NCI-H146 treated with DMSO at 0.1 percent for 48 hours (cell line): ENCODE measurements around the gene PCK1.
"Not testable (repeated sequence)": the region's sequence is repeated elsewhere in the genome, so short reads cannot be mapped to it uniquely, and the experiment has no call there.

Source experiments
- DNase-seq: peaks from one replicate; lab custom pipeline; 2025; ENCODE audit not compliant: unreplicated experiment; lab: John Stamatoyannopoulos, UW

The PCK1 gene

DNA sequence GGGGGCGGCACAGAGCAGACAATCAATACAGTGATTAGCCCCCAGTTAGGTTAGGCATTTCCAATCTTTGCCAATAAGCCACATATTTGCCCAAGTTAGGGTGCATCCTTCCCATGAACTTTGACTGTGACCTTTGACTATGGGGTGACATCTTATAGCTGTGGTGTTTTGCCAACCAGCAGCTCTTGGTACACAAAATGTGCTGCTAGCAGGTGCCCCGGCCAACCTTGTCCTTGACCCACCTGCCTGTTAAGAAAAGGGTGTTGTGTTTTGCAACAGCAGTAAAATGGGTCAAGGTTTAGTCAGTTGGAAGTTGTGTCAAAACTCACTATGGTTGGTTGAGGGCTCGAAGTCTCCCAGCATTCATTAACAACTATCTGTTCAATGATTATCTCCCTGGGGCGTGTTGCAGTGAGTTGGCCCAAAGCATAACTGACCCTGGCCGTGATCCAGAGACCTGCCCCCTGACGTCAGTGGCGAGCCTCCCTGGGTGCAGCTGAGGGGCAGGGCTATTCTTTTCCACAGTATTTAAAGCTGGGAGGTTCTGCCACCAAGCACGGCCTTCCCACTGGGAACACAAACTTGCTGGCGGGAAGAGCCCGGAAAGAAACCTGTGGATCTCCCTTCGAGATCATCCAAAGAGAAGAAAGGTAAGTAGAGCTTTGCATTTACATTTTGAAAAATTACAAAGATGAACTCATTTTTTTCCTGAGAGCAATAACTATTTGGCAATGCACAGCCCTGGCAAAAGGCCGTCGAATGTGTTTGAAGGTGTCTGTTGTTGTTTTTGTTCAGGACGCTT lies at the start of gene PCK1:
TSS of gene PCK1 (plus strand) at position 557 of the 802 bp plus-strand sequence. CDS start 302 bp downstream, outside the sequence.
- peak; percentile 87 for DNase-seq

DNA sequence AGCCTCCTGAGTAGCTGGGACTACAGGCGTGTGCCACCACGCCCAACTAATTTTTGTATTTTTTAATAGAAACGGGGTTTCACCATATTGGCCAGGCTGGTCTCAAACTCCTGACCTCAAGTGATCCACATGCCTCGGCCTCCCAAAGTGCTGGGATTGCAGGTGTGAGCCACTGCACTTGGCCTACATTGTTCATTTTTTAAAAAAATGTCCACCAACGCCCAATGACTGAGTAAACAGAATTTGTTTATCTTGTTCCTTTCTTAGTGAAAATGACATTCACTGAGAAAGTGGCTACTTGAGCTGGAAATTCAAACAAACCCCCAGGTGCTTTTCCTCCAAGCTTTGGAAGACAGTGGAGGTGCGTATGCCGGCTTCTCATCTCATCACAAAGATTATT lies 49.2 kb upstream of the PCK1 start:
- DNase-seq, result not testable (repeated sequence)

- no peak for DNase-seq
Measured at GRCh38 chr20:57512432-57512831, 48.5 kb upstream of the PCK1 start.

GRCh38 chr20:57513199-57513598 lies 47.7 kb upstream of the PCK1 start:
- DNase-seq, result no peak

GRCh38 chr20:57514273-57514751 lies 46.6 kb upstream of the PCK1 start:
- peak; percentile 59 for DNase-seq

DNA sequence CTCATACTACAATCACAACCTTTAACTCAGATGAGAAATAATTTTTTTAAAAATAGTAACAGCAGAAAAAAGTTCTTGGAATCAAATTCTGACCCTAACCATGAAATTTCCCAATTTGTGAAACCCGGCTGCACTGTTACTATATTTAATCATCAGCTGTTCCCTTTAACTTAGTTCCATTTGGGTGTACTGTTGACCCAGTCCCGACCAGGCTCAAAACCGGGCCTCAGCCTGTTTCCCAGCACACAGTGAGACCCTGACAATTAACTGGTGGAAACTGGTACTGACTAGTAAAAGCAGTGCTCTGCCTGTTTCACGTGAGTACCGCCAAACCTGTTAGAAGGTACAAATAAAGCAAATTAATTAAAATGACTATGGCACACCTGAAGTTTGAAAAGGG lies 43.0 kb upstream of the PCK1 start:
- DNase-seq, result no peak

DNA sequence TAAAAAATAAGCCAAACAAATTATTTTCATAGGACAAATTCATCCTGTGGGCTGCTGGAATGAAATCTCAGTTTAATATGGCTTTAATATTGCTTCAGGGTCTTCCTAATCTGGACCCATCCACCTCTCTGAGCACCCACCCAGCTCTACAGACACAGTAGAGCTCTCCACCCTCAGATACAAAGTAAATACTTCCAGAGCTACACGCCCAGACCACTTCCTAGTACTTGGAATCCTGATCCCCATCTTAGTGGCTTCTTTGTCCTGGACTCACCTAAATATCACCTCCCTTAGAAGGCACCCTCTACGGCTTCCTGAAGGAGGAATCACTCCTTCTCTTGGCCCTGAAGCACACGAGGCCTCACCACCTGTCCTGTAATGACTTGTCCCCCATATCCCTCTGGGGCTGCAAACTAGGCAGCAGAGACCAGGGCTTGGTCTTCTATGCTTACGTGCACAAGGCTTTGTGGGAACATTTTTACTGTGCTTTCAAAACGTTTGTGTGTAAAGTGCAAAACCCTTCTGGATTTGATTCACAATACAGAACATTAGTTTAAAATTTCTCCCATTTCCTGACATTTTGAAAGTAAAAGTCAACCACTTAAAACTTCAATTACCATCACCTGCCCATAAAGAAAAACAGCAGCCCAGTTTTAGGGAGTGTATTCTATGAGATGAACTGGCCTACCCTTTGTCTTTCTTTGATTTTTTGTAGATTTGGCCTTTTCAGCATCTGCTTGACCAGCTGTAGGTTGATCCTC lies 38.4 kb upstream of the PCK1 start:
- no peak for DNase-seq

DNA sequence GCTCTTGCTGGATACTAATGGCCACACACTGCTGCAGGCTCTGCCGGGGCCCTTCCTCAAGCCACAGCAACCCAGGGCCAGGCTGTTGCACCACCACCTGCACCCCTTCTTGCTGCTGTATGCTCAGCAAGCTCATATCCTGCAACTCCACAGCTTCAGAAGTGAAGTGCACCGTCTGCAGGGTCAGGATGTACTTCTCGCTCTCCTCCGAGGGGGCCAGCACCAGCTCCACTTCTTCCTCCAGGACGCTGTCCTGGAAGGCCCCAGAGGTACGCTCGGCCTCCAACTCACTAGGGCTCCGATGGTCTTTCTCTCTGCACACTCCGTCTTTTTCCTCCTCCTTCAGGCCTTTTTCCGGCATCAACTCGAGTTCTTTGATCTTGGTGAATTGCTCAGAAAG lies 37.1 kb upstream of the PCK1 start:
- DNase-seq, result no peak

DNA sequence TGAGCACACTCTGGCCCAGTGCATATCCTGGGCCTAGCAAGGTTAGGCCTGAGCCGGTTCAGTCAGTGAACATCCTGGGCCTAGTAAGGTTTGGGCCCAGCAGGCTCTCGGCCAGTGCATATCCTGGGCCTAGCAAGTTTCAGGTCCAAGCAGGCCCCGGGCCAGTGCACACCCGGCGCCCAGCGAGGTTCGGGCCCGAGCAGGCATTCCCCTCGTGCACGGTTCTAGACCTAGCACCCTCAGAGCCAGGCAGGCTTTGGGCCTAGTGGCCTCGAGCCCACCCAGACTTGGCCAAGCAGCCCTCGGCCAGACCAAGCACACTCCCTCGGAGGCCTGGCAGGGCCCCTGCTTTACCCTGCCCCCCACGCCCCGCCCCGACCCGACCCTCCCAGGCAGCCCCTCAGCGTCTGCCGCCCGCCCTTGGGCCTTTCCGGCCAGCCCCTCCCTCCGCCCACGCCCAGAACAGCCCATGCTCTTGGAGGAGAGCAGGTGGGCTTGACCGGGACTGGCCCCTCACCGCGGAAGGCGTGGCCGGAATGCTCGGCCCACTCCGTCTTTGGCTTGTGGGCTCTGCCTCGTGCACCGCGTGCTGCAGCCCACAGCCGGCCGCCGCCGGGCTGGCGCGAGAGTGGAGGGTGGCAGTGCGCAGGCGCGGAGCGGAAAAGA lies 36.3 kb upstream of the PCK1 start, which contains the start of gene CTCFL:
TSS of gene CTCFL (minus strand) at position 630 of the 666 bp plus-strand sequence. CDS start 935 bp downstream, outside the sequence.
- DNase-seq, result no peak

GRCh38 chr20:57525328-57526086 lies 35.4 kb upstream of the PCK1 start:
- no peak for DNase-seq

- no peak for DNase-seq
Measured at GRCh38 chr20:57526087-57526884, 34.6 kb upstream of the PCK1 start.

GRCh38 chr20:57526885-57527460 lies 33.9 kb upstream of the PCK1 start:
- no peak for DNase-seq

GRCh38 chr20:57527728-57528127 lies 33.2 kb upstream of the PCK1 start:
- no peak for DNase-seq

DNA sequence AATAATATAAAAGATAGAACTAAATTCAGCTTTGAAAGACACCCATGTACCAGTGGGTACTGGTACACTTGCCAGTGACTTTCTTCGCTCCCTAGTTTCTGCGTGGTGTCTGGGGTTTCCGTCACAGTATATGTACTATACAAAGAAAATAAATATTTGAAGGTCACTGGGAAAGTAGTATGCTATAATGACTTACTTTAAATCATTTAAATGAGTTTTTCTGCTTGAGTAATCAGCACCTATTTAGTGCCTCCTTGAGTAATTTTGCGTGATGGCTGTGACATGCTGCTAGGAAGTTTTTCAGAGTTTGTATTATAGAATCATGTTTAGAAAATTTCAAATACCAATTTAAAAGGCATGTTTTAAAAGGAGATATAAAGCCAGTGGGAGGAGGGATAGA lies 32.8 kb upstream of the PCK1 start:
- DNase-seq, result no peak

DNA sequence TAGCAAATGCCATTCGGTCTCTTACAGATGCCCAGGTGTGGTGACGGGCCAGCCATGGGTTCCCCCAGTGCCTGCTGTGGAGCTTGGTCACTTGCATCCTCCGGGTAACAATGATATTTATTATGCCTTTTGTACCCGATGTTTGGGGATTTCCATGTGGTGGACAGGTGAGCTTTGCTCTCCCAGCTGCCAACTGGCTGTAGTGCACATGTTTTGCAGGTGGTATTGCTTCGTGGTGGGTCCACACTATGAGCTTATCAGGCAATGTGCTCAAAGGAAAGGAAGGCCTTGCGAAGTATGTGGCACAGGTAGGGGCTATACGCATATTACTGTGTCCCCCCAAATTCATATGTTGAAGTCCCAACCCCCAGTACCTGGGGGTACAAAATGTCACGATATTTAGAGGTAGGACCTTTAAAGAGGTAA lies 31.7 kb upstream of the PCK1 start:
- no peak for DNase-seq

DNA sequence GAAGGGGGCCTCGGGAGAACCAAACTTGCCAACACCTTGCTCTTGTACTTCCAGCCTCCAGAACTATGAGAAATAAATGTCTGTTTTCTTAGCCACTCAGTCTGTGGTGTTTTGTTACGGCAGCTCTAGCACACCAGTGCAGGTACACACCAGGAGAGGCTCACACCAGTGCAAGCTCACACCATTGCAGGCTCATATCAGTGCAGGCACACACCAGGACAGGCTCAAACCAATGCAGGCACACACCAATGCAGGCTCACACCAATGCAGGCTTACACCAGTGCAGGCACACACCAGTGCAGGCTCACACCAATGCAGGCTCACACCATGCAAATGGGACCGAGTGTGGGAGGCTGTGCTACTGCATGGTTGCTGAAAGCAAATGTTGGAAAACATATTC lies 31.1 kb upstream of the PCK1 start:
- no peak for DNase-seq

DNA sequence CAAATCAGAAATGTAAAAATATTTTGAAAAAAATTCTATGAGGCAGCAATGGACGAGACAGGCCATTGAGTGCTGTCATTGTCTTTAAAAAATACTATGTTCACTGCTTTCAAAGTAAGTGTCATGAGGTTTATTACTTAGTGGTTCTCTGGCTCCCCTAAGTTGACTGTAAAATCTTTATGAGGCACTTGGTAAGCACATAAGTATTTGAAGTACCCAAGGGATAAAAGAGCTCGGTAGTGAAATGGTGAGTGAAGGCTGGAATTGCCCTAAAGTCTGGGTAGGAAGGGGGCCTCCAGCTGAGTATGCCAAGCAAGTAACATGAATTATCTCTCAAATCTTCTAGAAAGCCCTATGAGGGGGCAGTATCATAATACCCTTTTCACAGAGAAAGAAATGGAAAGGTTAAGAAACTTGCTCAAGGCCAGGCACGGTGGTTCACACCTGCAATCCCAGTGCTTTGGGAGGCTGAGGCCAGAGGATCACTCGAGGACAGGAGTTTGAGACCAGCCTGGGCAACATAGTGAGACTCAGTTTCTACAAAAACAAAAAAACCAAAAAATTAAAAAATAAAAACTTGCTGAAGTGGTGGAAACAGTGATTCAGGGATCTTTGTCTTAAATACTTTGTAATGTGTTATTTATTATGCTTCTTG lies 30.5 kb upstream of the PCK1 start:
- no peak for DNase-seq

- DNase-seq, result no peak
Measured at GRCh38 chr20:57532104-57532503, 28.8 kb upstream of the PCK1 start.

DNA sequence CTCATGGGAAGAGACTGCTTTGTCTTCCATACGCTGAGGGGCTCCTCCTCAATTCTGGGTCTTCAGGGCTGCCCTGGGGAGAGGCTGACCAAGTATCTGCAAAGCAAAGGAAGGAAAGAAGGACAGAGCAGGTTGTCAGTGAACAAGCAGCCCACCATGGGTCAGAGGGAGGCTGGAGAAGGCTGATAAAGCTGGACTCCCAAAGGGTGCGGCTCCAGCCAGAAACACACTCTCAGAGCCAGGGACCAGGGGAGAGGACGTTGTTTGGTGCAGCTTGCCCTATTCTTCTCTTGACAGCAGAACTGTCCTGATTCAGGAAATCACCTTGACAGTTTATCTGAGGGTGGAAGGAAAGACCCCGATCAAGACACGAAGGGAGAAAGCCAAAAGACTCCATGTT lies 25.6 kb upstream of the PCK1 start:
- DNase-seq, result no peak
